Tibial artery (tissue), 4 donors: ENCODE measurements around the gene ZNF865.
"Not testable (repeated sequence)": the region's sequence is repeated elsewhere in the genome, so short reads cannot be mapped to it uniquely, and the experiment has no call there.

Experiments
- DNase-seq, 2 donors: peaks; one replicate each; pipeline ENCODE4 v3.0.0-alpha.2; 2019
- H3K27ac ChIP-seq, 2 donors: fragments of 200-600 bp; sonication (generic) in 1 of 2; 1 replicate in 1 of 2; 2 replicates in 1 of 2; pipeline ENCODE4 v1.5.1; 2018 to 2019; ENCODE audit warnings: mild to moderate bottlenecking in 1 of 2
- H3K27me3 ChIP-seq, 2 donors: fragments of 200-600 bp; sonication (generic) in 1 of 2; one replicate each; pipeline versions ENCODE4 v1.5.1 to v1.6.0; 2016 to 2019
- H3K36me3 ChIP-seq, 3 donors: fragments of 200-600 bp; sonication (generic) in 2 of 3; one replicate each; pipeline ENCODE4 v1.5.1; 2016 to 2019; ENCODE audit warnings: mild to moderate bottlenecking in 2 of 3
- H3K4me1 ChIP-seq, 4 donors: fragments of 200-600 bp; sonication (generic) in 2 of 4; 1 replicate in 3 of 4; 2 replicates in 1 of 4; pipeline ENCODE4 v1.5.1; 2016 to 2019
- H3K4me3 ChIP-seq, 2 donors: fragments of 200-600 bp; sonication (generic) in 1 of 2; 1 replicate in 1 of 2; 2 replicates in 1 of 2; pipeline ENCODE4 v1.5.1; 2018 to 2019; ENCODE audit warnings: mild to moderate bottlenecking in 2 of 2
- H3K9me3 ChIP-seq, 3 donors: fragments of 200-600 bp; sonication (generic) in 1 of 3; one replicate each; pipeline ENCODE4 v1.5.1; 2016 to 2019
- intact Hi-C: fragments of 100-400 bp; cut with DNase I; formaldehyde crosslinking; loops from one replicate; pipeline ENCODE4 v1.15.0; 2023; ENCODE audit warnings: low total_unique reads
- TF ChIP-seq, protein P1 (sequence below), 2 experiments: fragments of 200-600 bp in 1 of 2; fragments of 450-650 bp in 1 of 2; IDR thresholded peaks; one replicate each; pipeline ENCODE4 v1.5.1; 2017 to 2019; ENCODE audit warnings: antibody characterized with exemption in 2 of 2, mild to moderate bottlenecking in 1 of 2, moderate library complexity in 1 of 2

The ZNF865 gene

DNA sequence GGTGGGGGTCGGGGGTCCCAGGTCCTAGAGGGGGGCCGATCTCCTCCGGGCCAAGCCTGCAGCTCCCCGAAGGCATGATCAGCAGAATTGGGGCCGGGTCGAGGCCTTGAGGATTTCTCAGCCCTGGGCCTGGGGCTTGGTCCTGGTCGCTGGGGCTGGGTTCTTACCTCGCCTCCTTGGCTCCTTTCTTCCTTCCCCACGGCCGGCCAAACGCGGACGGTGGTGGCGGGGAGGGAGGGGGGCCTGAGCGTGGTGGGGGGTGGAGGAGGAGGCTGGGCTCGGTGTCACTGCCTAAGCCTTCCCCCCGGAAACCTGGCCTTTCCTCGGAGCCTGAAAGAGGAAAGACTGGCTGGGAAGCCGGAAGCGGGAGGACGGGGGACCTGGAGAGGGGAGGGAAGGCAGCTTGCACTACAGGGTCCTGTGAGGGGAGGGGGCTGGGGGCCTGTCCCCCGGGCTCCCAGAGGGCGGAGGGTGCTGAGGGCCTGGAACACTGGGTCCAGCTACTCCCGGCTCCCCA is 24.8 kb upstream of the ZNF865 start, which contains the start of gene ZNF579:
ZNF579 (minus strand) TSS at position 221 of the 517 bp plus-strand sequence. CDS start 1,209 bp downstream, outside the sequence.
- DNase-seq, result peak; percentile 80 to 90
- Histone ChIP-seq H3K4me1 (peaks cover 0 to 18% (median 13%) of the 10 kb centered on the region in 4 donors), H3K27me3 (no peaks in the 10 kb centered on the region), H3K27ac (peak within 1 kb of the TSS; percentile 91 to 95), H3K9me3 (peaks cover 0 to 12% (median 0%) of the 10 kb centered on the region in 3 donors), H3K4me3 (peak within 1 kb of the TSS; percentile 90 to 96), H3K36me3 (peaks cover 8 to 30% (median 21%) of the 10 kb centered on the region in 3 donors)
- intact Hi-C loops, result no loop called here
- TF ChIP-seq, protein P1, sequence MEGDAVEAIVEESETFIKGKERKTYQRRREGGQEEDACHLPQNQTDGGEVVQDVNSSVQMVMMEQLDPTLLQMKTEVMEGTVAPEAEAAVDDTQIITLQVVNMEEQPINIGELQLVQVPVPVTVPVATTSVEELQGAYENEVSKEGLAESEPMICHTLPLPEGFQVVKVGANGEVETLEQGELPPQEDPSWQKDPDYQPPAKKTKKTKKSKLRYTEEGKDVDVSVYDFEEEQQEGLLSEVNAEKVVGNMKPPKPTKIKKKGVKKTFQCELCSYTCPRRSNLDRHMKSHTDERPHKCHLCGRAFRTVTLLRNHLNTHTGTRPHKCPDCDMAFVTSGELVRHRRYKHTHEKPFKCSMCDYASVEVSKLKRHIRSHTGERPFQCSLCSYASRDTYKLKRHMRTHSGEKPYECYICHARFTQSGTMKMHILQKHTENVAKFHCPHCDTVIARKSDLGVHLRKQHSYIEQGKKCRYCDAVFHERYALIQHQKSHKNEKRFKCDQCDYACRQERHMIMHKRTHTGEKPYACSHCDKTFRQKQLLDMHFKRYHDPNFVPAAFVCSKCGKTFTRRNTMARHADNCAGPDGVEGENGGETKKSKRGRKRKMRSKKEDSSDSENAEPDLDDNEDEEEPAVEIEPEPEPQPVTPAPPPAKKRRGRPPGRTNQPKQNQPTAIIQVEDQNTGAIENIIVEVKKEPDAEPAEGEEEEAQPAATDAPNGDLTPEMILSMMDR (IDR thresholded peaks at IDR 0.05), result no peak

DNA sequence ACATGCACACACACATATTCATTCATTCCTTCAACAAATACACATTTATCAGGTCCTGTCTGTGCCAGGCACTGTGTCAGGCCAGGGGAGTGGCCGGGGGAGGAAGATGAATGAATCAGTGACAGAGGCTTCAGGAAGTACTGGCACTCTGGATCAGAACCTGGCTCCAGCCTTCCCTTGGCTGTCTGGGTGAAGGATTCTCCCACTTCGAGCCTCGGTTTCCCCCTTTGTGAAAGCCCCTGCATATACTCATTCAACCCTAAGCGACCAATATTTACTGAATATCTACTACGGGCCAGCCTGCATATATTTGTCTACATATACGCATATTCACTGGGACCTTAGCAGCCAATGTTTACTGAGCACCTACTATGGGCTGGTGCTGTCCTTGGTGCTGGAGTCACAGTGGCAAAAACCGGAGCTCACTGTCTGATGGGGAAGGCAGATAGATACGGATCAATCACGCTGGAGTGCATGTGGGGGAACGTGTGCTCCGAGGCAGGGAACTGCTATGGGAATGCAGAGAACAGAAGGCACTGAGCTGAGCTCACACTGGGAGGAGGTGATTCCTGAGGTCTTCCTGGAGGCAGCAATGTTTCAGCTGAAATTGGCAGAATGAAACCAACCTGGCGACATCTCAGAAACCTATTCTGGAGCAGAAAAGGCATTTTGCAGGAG is 24.2 kb upstream of the ZNF865 start:
- TF ChIP-seq, protein P1 (IDR thresholded peaks at IDR 0.05), result no peak
- no peak for DNase-seq
- Histone ChIP-seq H3K27ac (peak overlapping the region; percentile 91 to 95), H3K4me1 (peaks cover 0 to 24% (median 19%) of the 10 kb centered on the region in 4 donors), H3K36me3 (peaks cover 8 to 30% (median 21%) of the 10 kb centered on the region in 3 donors), H3K27me3 (peaks cover 0 to 4% of the 10 kb centered on the region in 2 donors), H3K9me3 (peaks cover 0 to 12% (median 0%) of the 10 kb centered on the region in 3 donors), H3K4me3 (peak overlapping the region; percentile 90 to 96)
- intact Hi-C loops, result no loop called here

DNA sequence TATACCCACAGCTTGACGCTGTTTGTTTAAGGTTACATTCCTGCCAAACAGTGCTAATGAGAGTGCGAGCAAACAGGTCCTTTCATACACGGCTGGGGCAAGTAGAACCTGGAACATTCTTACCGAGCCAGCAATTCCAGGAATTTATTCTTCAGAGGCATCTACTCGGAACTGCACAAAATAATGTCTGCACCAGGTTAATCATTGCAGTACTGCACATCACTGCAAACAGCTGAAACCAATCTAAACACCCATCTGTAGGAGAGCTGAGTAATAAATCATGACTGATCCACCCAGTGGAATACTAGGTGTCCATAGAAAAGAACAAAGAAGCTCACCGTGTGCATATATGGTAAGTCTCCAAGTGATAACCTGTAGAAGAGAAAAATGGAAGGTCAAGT is 23.6 kb upstream of the ZNF865 start:
- Histone ChIP-seq H3K27ac (no peak overlapping the region), H3K4me3 (no peak overlapping the region), H3K27me3 (peaks cover 0 to 4% of the 10 kb centered on the region in 2 donors), H3K36me3 (peaks cover 8 to 28% (median 21%) of the 10 kb centered on the region in 3 donors), H3K4me1 (peaks cover 0 to 29% (median 22%) of the 10 kb centered on the region in 4 donors), H3K9me3 (peaks cover 0 to 12% (median 0%) of the 10 kb centered on the region in 3 donors)
- DNase-seq, result no peak
- intact Hi-C loops, result no loop called here
- TF ChIP-seq, protein P1 (IDR thresholded peaks at IDR 0.05), result no peak

DNA sequence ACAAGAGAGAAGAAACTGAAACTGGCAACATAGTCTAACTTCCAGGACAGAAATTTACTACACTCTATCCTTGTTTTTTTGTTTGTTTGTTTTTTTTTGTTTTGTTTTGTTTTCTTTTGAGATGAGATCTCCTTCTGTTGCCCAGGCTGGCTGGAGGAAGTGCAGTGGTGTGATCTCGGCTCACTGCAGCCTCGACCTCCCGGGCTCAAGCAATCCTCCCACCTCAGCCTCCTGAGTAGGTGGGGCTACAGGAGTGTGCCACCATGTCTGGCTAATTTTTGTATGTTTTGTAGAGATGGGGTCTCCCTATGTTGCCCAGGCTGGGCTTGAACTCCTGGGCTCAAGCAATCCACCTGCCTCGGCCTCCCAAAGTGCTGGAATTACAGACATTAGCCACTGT is 23.2 kb upstream of the ZNF865 start:
- H3K4me3 ChIP-seq, intact Hi-C loops, DNase-seq, H3K27ac ChIP-seq, H3K27me3 ChIP-seq: not testable (repeated sequence)
- Histone ChIP-seq H3K9me3 (peaks cover 0 to 12% (median 0%) of the 10 kb centered on the region in 3 donors), H3K36me3 (peaks cover 8 to 23% (median 21%) of the 10 kb centered on the region in 3 donors), H3K4me1 (peaks cover 0 to 34% (median 27%) of the 10 kb centered on the region in 4 donors)

DNA sequence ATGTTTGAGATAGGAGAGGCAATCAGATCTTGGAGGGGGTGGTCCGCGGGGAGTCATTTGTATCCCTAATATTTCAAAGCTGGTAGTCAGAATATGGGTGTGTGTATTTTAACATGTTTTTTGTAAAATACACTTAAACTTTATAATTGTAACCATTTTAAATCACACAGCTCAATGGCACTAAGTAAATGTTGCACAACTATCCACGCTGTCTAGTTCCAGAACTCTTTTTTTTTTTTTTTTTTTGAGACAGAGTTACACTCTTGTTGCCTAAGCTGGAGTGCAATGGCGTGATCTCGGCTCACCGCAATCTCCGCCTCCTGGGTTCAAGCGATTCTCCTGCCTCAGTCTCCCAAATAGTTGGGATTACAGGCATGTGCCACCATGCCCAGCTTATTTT is 21.6 kb upstream of the ZNF865 start:
- DNase-seq, H3K27ac ChIP-seq: not testable (repeated sequence)

DNA sequence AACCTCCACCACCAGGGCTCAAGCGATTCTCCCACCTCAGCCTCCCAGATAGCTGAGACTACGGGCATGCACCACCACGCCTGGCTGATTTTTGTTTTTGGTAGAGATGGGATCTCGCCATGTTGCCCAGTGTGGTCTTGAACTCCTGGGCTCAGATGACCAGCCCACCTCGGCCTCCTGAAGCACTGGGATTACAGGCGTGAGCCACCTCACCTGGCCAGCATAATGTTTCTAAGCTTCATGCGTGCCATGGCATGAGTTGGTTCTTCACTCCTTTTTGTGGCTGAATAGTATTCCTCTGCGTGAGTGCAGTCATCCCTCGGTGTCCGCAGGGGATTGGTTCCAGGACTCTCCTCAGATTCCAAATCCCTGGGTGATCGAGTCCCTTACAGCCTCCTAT is 20.6 kb upstream of the ZNF865 start:
- Histone ChIP-seq H3K27ac (no peak overlapping the region), H3K4me3 (no peak overlapping the region), H3K27me3 (peaks cover 0 to 12% of the 10 kb centered on the region in 2 donors), H3K9me3 (no peaks in the 10 kb centered on the region), H3K4me1 (peaks cover 0 to 38% (median 26%) of the 10 kb centered on the region in 4 donors), H3K36me3 (no peaks in the 10 kb centered on the region)
- intact Hi-C loops, result no loop called here
- no peak for DNase-seq
- TF ChIP-seq, protein P1 (IDR thresholded peaks at IDR 0.05), result no peak

More for the DNA sequence above, 21.6 kb upstream of the ZNF865 start:
- H3K4me3 ChIP-seq, H3K9me3 ChIP-seq, intact Hi-C loops, H3K36me3 ChIP-seq: not testable (repeated sequence)
- Histone ChIP-seq H3K4me1 (peaks cover 0 to 41% (median 27%) of the 10 kb centered on the region in 4 donors), H3K27me3 (peaks cover 0 to 10% of the 10 kb centered on the region in 2 donors)
